ENCODE results near the gene PRKN.

GRCh38 chr6:161747506-161747905 lies 980.1 kb downstream of the PRKN start:
- TF ChIP-seq CTCF (IDR thresholded peaks at IDR 0.05 in 8 of 11, conservative IDR thresholded peaks at IDR 0.05 in 3 of 11) (no peak), POLR2A (IDR thresholded peaks at IDR 0.05) (no peak), POLR2AphosphoS5 (IDR thresholded peaks at IDR 0.05) (no peak)
